Thyroid gland (tissue), 4 donors: ENCODE data around the gene SERPINB13.

Experiments
- POLR2A ChIP-seq, 2 donors: fragments of 450-650 bp; IDR thresholded peaks; one replicate each; pipeline ENCODE4 v1.6.1; 2017; ENCODE audit warnings: antibody characterized with exemption in 2 of 2, mild to moderate bottlenecking in 2 of 2, moderate library complexity in 1 of 2
- TF ChIP-seq, protein P1 (sequence below), 6 experiments: fragments of 200-600 bp in 3 of 6; fragments of 450-650 bp in 3 of 6; sonication (generic) in 3 of 6; IDR thresholded peaks; one replicate each; pipeline ENCODE4 v1.5.1; 2016 to 2019; ENCODE audit warnings: antibody characterized with exemption in 6 of 6, mild to moderate bottlenecking in 2 of 6, inconsistent platforms in 1 of 6, moderate library complexity in 1 of 6

DNA sequence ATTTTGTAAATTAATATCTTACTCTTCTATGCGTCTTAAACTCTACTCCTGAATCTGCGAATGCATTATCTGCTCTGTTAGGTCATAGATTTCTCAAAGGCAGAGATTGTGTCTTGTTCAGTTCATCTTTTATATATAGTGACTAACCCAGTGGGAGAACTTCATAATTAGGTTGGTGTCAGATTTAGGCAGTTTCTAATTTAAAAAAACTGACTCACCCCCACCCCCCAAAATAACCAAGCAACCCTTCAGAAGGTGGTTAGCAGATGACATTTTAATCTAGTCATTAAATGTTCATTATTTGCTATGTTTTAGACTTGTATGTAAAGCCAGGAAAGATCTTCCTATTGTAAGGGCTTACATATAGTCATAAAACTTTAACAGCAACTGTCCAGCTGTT, 34.6 kb upstream of the SERPINB13 start:
- TF ChIP-seq, protein P1, sequence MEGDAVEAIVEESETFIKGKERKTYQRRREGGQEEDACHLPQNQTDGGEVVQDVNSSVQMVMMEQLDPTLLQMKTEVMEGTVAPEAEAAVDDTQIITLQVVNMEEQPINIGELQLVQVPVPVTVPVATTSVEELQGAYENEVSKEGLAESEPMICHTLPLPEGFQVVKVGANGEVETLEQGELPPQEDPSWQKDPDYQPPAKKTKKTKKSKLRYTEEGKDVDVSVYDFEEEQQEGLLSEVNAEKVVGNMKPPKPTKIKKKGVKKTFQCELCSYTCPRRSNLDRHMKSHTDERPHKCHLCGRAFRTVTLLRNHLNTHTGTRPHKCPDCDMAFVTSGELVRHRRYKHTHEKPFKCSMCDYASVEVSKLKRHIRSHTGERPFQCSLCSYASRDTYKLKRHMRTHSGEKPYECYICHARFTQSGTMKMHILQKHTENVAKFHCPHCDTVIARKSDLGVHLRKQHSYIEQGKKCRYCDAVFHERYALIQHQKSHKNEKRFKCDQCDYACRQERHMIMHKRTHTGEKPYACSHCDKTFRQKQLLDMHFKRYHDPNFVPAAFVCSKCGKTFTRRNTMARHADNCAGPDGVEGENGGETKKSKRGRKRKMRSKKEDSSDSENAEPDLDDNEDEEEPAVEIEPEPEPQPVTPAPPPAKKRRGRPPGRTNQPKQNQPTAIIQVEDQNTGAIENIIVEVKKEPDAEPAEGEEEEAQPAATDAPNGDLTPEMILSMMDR (IDR thresholded peaks at IDR 0.05): no peak
- TF ChIP-seq POLR2A (IDR thresholded peaks at IDR 0.05): no peak
